ENCODE measurements around the gene LSM14B.

- TF ChIP-seq POLR2A (IDR thresholded peaks at IDR 0.05; ENCODE audit: low read depth, low read length) (peak; percentile 75; the same call in 1 of the 2 replicates), POLR2AphosphoS5 (IDR thresholded peaks at IDR 0.05; ENCODE audit: low read depth, low read length) (peak; percentile 37; the same call in 1 of the 2 replicates)
These were observed 21.0 kb downstream of the LSM14B start, which contains the start of the genes PSMA7 and SS18L1 for GRCh38 chr20:62143081-62143956.
